ENCODE measurements around the gene ZNF628. TPM values are rescaled to one million over a fixed set of nuclear protein-coding genes. Genes with fewer than 3 reads are reported as not detected.

ZNF628 gene
- polyA plus RNA-seq, 3 donors, result 2.0 to 3.0 (median 3.0) TPM

DNA sequence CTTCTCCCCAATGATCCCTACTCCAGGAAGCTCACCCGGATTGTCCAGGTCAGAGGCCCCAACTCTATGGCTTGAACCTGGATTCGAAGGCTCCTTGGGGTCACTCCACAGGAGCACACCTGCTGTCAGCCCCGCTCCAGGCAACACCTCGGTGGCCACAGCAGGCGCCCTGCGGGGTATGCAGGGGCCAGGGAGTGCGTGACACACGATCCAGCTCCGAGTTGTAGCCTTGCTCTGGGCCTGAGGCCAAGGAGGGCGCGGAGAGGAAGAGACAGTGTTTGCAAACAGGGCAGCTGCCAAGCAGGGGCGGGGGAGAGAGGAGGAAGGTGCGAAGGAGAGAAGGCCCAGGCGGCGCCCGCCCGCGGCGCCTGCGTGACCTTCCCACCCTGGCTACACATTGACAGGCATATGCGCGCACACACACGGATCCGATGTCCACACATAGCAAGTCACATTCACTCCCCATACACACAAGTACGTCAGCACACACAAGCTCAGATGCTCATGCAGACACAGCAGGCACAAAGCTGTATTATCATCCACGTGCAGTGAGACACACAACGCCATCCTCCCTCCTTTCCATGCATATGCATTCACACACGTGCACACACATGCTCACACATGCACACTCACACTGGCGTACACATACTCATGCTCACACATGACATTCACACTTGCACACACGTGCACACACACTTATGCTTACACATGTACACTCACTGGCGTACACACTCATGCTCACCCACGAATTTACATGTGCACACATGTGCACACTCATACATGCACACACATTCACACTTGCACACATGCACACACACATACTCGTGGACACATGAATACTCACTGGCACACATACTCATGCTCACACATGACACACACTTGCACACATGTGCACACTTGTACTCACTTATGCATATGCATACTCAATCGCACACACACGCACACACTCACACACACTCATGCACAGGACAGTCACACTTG, 50.1 kb downstream of the ZNF628 start:
- no peak for DNase-seq (ENCODE audit: low read depth in 3 of 3, low spot score in 2 of 3)

DNA sequence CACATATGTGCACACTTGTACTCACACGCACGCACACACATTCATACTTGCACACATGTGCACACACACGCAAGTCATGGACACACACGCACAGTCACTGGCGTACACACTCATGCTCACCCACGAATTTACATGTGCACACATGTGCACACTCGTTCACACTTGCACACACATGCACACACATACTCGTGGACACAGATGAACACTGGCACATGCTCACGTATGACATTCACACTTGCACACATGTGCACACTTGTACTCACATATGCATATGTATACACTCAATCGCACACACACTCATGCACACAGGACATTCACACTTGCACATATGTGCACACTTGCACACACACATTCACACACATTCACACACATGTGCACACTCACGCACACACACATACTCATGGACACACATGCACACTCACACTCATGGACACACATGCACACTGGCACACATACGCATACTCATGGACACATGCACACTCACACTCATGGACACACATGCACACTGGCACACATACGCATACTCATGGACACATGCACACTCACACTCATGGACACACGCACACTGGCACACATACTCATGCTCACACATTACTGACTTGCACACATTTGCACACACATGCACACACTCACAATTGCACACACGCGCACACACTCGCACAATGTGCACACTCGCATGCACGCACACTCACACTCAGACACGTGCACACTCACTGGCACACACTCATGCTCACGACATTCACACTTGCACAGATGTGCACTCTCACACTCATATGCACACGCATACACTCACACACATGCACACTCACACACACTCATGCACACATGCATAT, 51.0 kb downstream of the ZNF628 start:
- DNase-seq (ENCODE audit: low read depth in 3 of 3, low spot score in 2 of 3), result no peak

DNA sequence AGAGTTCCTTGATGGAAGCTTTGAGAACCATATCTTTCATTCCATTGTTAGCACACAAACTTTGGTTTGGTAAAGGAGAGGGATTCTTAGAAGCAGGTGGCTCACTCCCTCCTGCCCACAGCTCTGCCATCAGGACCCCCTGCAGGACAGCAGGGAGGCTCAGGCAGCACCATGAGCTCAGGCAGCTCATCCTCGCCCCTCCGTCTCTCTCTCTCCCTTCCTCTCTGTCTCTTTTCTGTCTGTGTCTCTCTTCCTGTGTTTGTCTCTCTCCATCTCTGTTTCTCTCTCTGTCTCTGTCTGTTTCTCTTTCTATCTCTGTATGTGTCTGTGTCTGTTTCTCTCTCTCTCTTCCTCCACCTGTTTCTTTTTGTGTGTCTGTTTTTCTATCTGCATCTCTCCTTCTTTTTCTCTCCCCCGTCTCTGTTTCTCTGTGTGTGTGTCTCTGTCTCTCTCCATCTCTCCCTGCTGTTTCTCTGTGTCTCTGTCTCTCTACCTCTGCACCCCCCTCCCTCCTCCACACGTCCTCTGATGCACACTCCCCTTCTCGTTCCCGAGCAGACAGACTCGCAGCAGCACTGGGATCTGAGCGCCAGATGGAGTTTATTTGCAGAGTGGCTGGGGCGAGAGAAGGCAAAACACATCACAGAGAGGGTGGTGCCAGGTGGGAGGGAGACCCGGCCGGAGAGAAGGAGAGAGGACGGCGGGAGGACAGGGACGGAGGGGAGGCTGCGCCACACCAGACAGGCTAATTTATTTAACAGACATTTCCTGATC, 51.8 kb downstream of the ZNF628 start:
- no peak for DNase-seq (ENCODE audit: low read depth in 3 of 3, low spot score in 2 of 3)

DNA sequence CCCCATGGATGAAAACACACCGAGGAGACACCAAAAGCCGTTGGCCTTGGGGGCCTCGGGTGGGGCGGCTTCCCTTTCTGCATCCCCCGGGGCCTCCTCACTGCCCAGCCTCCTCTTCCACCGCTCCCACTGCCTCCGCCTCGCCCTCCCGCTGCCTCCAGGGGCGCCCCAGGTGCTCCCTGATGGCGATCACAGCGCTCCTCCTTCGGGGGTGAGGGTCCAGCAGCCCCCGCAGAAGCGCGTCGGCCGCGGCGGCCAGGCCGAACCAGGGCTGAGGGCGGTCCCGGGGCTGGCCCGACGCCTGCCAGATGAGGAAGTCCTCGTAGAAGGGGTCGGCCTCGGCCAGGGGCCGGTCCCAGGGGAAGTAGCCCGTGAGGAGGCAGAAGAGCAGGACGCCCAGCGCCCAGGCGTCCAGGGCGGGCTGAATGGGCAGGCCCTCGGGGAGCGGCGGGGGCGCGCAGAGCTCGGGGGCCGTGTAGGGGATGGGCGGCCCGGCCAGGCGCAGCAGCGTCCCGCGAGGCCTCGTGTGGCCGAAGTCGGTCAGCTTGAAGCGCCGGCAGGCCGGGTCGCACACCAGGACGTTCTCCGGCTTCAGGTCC, 53.3 kb downstream of the ZNF628 start:
- no peak for DNase-seq (ENCODE audit: low read depth in 3 of 3, low spot score in 2 of 3)

DNA sequence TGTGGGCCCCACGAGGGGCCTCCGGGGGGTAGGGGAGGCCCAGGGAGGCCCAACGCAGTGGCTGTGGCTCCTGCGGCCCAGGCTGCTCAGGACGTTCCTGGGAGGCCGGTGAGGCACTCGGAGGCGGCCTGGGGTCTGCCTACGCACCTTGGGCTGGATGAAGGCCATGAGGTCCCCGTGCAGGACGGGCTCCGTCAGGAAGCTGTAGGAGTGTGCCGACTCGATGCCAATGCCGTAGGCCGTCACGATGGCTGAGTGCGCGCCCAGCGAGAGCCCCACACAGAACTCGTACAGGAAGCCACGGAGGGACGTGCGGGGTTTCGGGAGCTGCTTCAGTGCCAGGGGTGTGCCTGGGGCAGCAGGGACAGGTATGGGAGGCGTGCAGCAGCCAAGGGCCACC, 54.6 kb downstream of the ZNF628 start:
- no peak for DNase-seq (ENCODE audit: low read depth in 3 of 3, low spot score in 2 of 3)

Other genes with a start within 250 kb of the ZNF628 start
- gene TMEM86B, start 247.9 kb upstream of the ZNF628 start, polyA plus RNA-seq (ENCODE audit: insufficient read length in 3 of 3), result 1 to 10 TPM; 1.7 to 2.4 (median 2.2) TPM
- 10 to 100 TPM; 37.4 to 49.3 (median 39.1) TPM for gene PPP6R1, start 217.6 kb upstream of the ZNF628 start, polyA plus RNA-seq (ENCODE audit: insufficient read length in 3 of 3)
- 10 to 100 TPM; 23.1 to 29.3 (median 25.7) TPM for gene HSPBP1, start 196.5 kb upstream of the ZNF628 start, polyA plus RNA-seq (ENCODE audit: insufficient read length in 3 of 3)
- gene BRSK1, start 192.6 kb upstream of the ZNF628 start, polyA plus RNA-seq (ENCODE audit: insufficient read length in 3 of 3), result 10 to 100 TPM; 11.5 to 13.1 (median 11.8) TPM
- 1 to 10 TPM in 2 of 3 donors, under 1 TPM in 1; 0.83 to 1.6 (median 1.1) TPM for gene TMEM150B, start 151.3 kb upstream of the ZNF628 start, polyA plus RNA-seq (ENCODE audit: insufficient read length in 3 of 3)
- 10 to 100 TPM; 12.1 to 13.9 (median 13.4) TPM for gene KMT5C, start 136.7 kb upstream of the ZNF628 start, polyA plus RNA-seq (ENCODE audit: insufficient read length in 3 of 3)
- under 1 TPM; 0.31 to 0.97 (median 0.54) TPM for gene COX6B2, start 121.9 kb upstream of the ZNF628 start, polyA plus RNA-seq (ENCODE audit: insufficient read length in 3 of 3)
- under 1 TPM in 1 of 3 donors, not detected in 2; 0.06 TPM for gene GARIN5B, start 113.4 kb upstream of the ZNF628 start, polyA plus RNA-seq (ENCODE audit: insufficient read length in 3 of 3)
- gene IL11, start 106.2 kb upstream of the ZNF628 start, polyA plus RNA-seq (ENCODE audit: insufficient read length in 3 of 3), result 1 to 10 TPM in 1 of 3 donors, under 1 TPM in 2; 0.69 to 1.0 (median 0.90) TPM
- under 1 TPM in 2 of 3 donors, not detected in 1; 0.23 to 0.36 TPM for gene TMEM190, start 99.8 kb upstream of the ZNF628 start, polyA plus RNA-seq (ENCODE audit: insufficient read length in 3 of 3)
- gene TMEM238, start 92.3 kb upstream of the ZNF628 start, polyA plus RNA-seq (ENCODE audit: insufficient read length in 3 of 3), result under 1 TPM; 0.15 to 0.42 (median 0.32) TPM
- 100 to 1,000 TPM; 731 to 916 (median 764) TPM for gene RPL28, start 90.7 kb upstream of the ZNF628 start, polyA plus RNA-seq (ENCODE audit: insufficient read length in 3 of 3)
- 10 to 100 TPM; 38.8 to 53.3 (median 46.7) TPM for gene UBE2S, start 68.8 kb upstream of the ZNF628 start, polyA plus RNA-seq (ENCODE audit: insufficient read length in 3 of 3)
- gene SHISA7, start 33.3 kb upstream of the ZNF628 start, polyA plus RNA-seq (ENCODE audit: insufficient read length in 3 of 3), result under 1 TPM; 0.11 to 0.19 (median 0.13) TPM
- gene ISOC2, start 15.0 kb upstream of the ZNF628 start, polyA plus RNA-seq (ENCODE audit: insufficient read length in 3 of 3), result 10 to 100 TPM; 28.7 to 38.3 (median 31.9) TPM
- not detected for gene C19orf85, start 11.9 kb upstream of the ZNF628 start, polyA plus RNA-seq (ENCODE audit: insufficient read length in 3 of 3)
- 10 to 100 TPM; 44.7 to 51.7 (median 45.9) TPM for gene NAT14, start 8.6 kb downstream of the ZNF628 start, polyA plus RNA-seq (ENCODE audit: insufficient read length in 3 of 3)
- 1 to 10 TPM; 1.1 to 1.6 (median 1.2) TPM for gene SSC5D, start 11.8 kb downstream of the ZNF628 start, polyA plus RNA-seq (ENCODE audit: insufficient read length in 3 of 3)
- gene SBK2, start 60.5 kb downstream of the ZNF628 start, polyA plus RNA-seq (ENCODE audit: insufficient read length in 3 of 3), result under 1 TPM; 0.37 to 0.51 (median 0.50) TPM
- under 1 TPM in 2 of 3 donors, not detected in 1; 0.15 to 0.21 TPM for gene SBK3, start 68.9 kb downstream of the ZNF628 start, polyA plus RNA-seq (ENCODE audit: insufficient read length in 3 of 3)
- 10 to 100 TPM; 11.8 to 13.2 (median 13.1) TPM for gene ZNF579, start 104.2 kb downstream of the ZNF628 start, polyA plus RNA-seq (ENCODE audit: insufficient read length in 3 of 3)
- gene FIZ1, start 122.9 kb downstream of the ZNF628 start, polyA plus RNA-seq (ENCODE audit: insufficient read length in 3 of 3), result 10 to 100 TPM; 16.6 to 18.9 (median 17.7) TPM
- 1 to 10 TPM; 6.0 to 8.1 (median 6.6) TPM for gene ZNF524, start 123.7 kb downstream of the ZNF628 start, polyA plus RNA-seq (ENCODE audit: insufficient read length in 3 of 3)
- 1 to 10 TPM; 5.1 to 7.0 (median 6.1) TPM for gene ZNF865, start 129.0 kb downstream of the ZNF628 start, polyA plus RNA-seq (ENCODE audit: insufficient read length in 3 of 3)
- gene ZNF784, start 147.9 kb downstream of the ZNF628 start, polyA plus RNA-seq (ENCODE audit: insufficient read length in 3 of 3), result 10 to 100 TPM in 2 of 3 donors, 1 to 10 TPM in 1; 9.1 to 10.8 (median 10.0) TPM
- 10 to 100 TPM; 33.3 to 39.6 (median 38.2) TPM for gene ZNF580, start 164.4 kb downstream of the ZNF628 start, polyA plus RNA-seq (ENCODE audit: insufficient read length in 3 of 3)
- gene ZNF581, start 167.0 kb downstream of the ZNF628 start, polyA plus RNA-seq (ENCODE audit: insufficient read length in 3 of 3), result 10 to 100 TPM; 22.1 to 24.5 (median 24.2) TPM
- gene CCDC106, start 171.6 kb downstream of the ZNF628 start, polyA plus RNA-seq (ENCODE audit: insufficient read length in 3 of 3), result 10 to 100 TPM; 19.1 to 20.8 (median 20.8) TPM
- gene U2AF2, start 178.4 kb downstream of the ZNF628 start, polyA plus RNA-seq (ENCODE audit: insufficient read length in 3 of 3), result 100 to 1,000 TPM; 156 to 170 (median 157) TPM
- 100 to 1,000 TPM in 1 of 3 donors, 10 to 100 TPM in 2; 82.7 to 104 (median 85.8) TPM for gene EPN1, start 198.6 kb downstream of the ZNF628 start, polyA plus RNA-seq (ENCODE audit: insufficient read length in 3 of 3)

All from right renal cortex interstitium (tissue), 3 donors.